Activated CD8-positive, alpha-beta T cell treated with anti-CD3 and anti-CD28 coated beads for 36 hours (primary cell): ENCODE measurements around the gene UNKL. TPM values are rescaled to one million over a fixed set of nuclear protein-coding genes. Genes with fewer than 3 reads are reported as not detected.

ENCODE experiments used
- ATAC-seq: fragments of 200-7000 bp; cut with Tn5 transposase; one replicate; pipeline ENCODE4 v1.10.0; 2021; ENCODE audit warnings: mild to moderate bottlenecking, moderate library complexity
- CTCF ChIA-PET: fragments of 350-600 bp; sonication (Branson Sonifier 250); formaldehyde crosslinking; loops from one replicate; lab custom pipeline; 2021; ENCODE audit warnings: antibody characterized with exemption; lab: Charles Lee
- POLR2A ChIA-PET: fragments of 350-600 bp; sonication (Branson Sonifier 250); formaldehyde crosslinking; loops from one replicate; lab custom pipeline; 2021; ENCODE audit warnings: antibody characterized with exemption; lab: Charles Lee
- DNase-seq: peaks from one replicate; pipeline ENCODE4 v3.0.0-alpha.2; 2020
- H3K27ac Mint-ChIP-seq: one replicate; pipeline ENCODE4 v1.8.0; 2021; ENCODE audit warnings: mild to moderate bottlenecking, mixed read lengths
- H3K27me3 Mint-ChIP-seq: one replicate; pipeline ENCODE4 v1.8.0; 2021; ENCODE audit warnings: mixed read lengths
- H3K36me3 Mint-ChIP-seq: one replicate; pipeline ENCODE4 v1.8.0; 2021; ENCODE audit warnings: low read depth, mixed read lengths
- H3K4me1 Mint-ChIP-seq: one replicate; pipeline ENCODE4 v1.8.0; 2021; ENCODE audit warnings: low read depth, mixed read lengths
- H3K4me3 Mint-ChIP-seq: one replicate; pipeline ENCODE4 v1.8.0; 2021; ENCODE audit warnings: mild to moderate bottlenecking, moderate library complexity, mixed read lengths
- H3K9me3 Mint-ChIP-seq: one replicate; pipeline ENCODE4 v1.8.0; 2021; ENCODE audit warnings: mixed read lengths
- CTCF ChIP-seq: fragments of 200-600 bp; IDR thresholded peaks from one replicate; pipeline ENCODE4 v1.8.0; 2022; ENCODE audit warnings: antibody characterized with exemption, mild to moderate bottlenecking
- intact Hi-C: fragments of 100-400 bp; cut with micrococcal nuclease; formaldehyde crosslinking; loops from one replicate; pipeline ENCODE4 v1.10.0; 2022
- total RNA-seq, 2 experiments: library from RNA; stranded (reverse); gene quantifications; one replicate each; pipeline ENCODE4 v1.2.3, GENCODE V29; 2021

Gene UNKL
- total RNA-seq, 2 experiments from 2014 or later = 32.4 to 38.1 TPM

- H3K4me1 Mint-ChIP-seq = peaks cover 2% of the 10 kb centered on the region
- peaks cover 12% of the 10 kb centered on the region for H3K36me3 Mint-ChIP-seq
- no peak overlapping the region for H3K4me3 Mint-ChIP-seq
- DNase-seq = no peak
- H3K9me3 Mint-ChIP-seq = no peaks in the 10 kb centered on the region
- intact Hi-C loops = no loop called here
- no peaks in the 10 kb centered on the region for H3K27me3 Mint-ChIP-seq
- ChIA-PET CTCF (no interaction called here), POLR2A (interaction anchor here (0.6 kb wide), 1 partner anchor 48 kb away, joined by 3 read pairs; no protein-coding TSS in a partner anchor)
- H3K27ac Mint-ChIP-seq = no peak overlapping the region
- no peak for TF ChIP-seq CTCF
- no peak for ATAC-seq
These were observed 46.9 kb downstream of the UNKL start for GRCh38 chr16:1367486-1368174.

- H3K36me3 Mint-ChIP-seq = peaks cover 12% of the 10 kb centered on the region
- CTCF ChIA-PET = no interaction called here
- H3K4me1 Mint-ChIP-seq = peaks cover 2% of the 10 kb centered on the region
- ATAC-seq (no peak), DNase-seq (no peak)
- intact Hi-C loops = no loop called here
- no peak overlapping the region for H3K4me3 Mint-ChIP-seq
- no peak for TF ChIP-seq CTCF
- no peaks in the 10 kb centered on the region for H3K27me3 Mint-ChIP-seq
- H3K27ac Mint-ChIP-seq = no peak overlapping the region
- no peaks in the 10 kb centered on the region for H3K9me3 Mint-ChIP-seq
- POLR2A ChIA-PET = interaction anchor here (3.7 kb wide), 1 partner anchor 12 kb away, joined by 17 read pairs; no protein-coding TSS in a partner anchor
These were observed 47.7 kb downstream of the UNKL start for GRCh38 chr16:1366712-1367299.

GRCh38 chr16:1366060-1366711 is 48.3 kb downstream of the UNKL start:
- peaks cover 2% of the 10 kb centered on the region for H3K4me1 Mint-ChIP-seq
- no peak overlapping the region for H3K4me3 Mint-ChIP-seq
- CTCF ChIA-PET = interaction anchor here (1.2 to 4.2 kb wide), 4 partner anchors 9 to 46 kb away, joined by 3 to 36 read pairs (median 10); no protein-coding TSS in a partner anchor
- POLR2A ChIA-PET = interaction anchor here (3.7 kb wide), 1 partner anchor 12 kb away, joined by 17 read pairs; no protein-coding TSS in a partner anchor
- H3K36me3 Mint-ChIP-seq = peaks cover 12% of the 10 kb centered on the region
- intact Hi-C loops = no loop called here
- no peaks in the 10 kb centered on the region for H3K27me3 Mint-ChIP-seq
- TF ChIP-seq CTCF = no peak
- no peak overlapping the region for H3K27ac Mint-ChIP-seq
- DNase-seq (no peak), ATAC-seq (no peak)
- no peaks in the 10 kb centered on the region for H3K9me3 Mint-ChIP-seq

GRCh38 chr16:1364510-1364909 is 50.0 kb downstream of the UNKL start:
- peaks cover 2% of the 10 kb centered on the region for H3K4me1 Mint-ChIP-seq
- H3K4me3 Mint-ChIP-seq = no peak overlapping the region
- H3K36me3 Mint-ChIP-seq = peaks cover 16% of the 10 kb centered on the region
- POLR2A ChIA-PET = interaction anchor here (0.5 to 3.7 kb wide), 5 partner anchors 14 to 43 kb away, joined by 3 to 17 read pairs (median 3); no protein-coding TSS in a partner anchor
- ATAC-seq (no peak), DNase-seq (no peak)
- no peak overlapping the region for H3K27ac Mint-ChIP-seq
- H3K27me3 Mint-ChIP-seq = no peaks in the 10 kb centered on the region
- H3K9me3 Mint-ChIP-seq = no peaks in the 10 kb centered on the region
- intact Hi-C loops = no loop called here
- CTCF ChIA-PET = interaction anchor here (0.6 to 4.2 kb wide), 21 partner anchors 10 to 342 kb away, joined by 3 to 36 read pairs (median 5); partner anchors contain the start of genes CRAMP1, IFT140, MAPK8IP3 and TMEM204
- no peak for TF ChIP-seq CTCF
